HUES6 (cell line): ENCODE data around the gene MRPS22.
A peak's percentile ranks its signal among the peaks of the same experiment; 100 is the strongest.
"Not testable (repeated sequence)": the region's sequence is repeated elsewhere in the genome, so short reads cannot be mapped to it uniquely, and the experiment has no call there.

Experiments used
- H3K27ac ChIP-seq: 2 replicates; pipeline ENCODE4 v1.7.0; 2013; ENCODE audit warnings: low read depth, mild to moderate bottlenecking, low read length, inconsistent platforms
- H3K27me3 ChIP-seq: 2 replicates; pipeline ENCODE4 v1.6.1; 2013; ENCODE audit warnings: low read length; ENCODE audit not compliant: control insufficient read depth, insufficient read depth
- H3K36me3 ChIP-seq: 2 replicates; pipeline ENCODE4 v1.6.1; 2013; ENCODE audit warnings: low read length; ENCODE audit not compliant: control insufficient read depth, insufficient read depth
- H3K4me1 ChIP-seq: 2 replicates; pipeline ENCODE4 v1.6.1; 2013; ENCODE audit warnings: low read length; ENCODE audit not compliant: control insufficient read depth, insufficient read depth
- H3K4me3 ChIP-seq: 2 replicates; pipeline ENCODE4 v1.5.1; 2013; ENCODE audit warnings: low read depth, low read length
- H3K9ac ChIP-seq: one replicate; pipeline ENCODE4 v1.6.1; 2013; ENCODE audit warnings: mild to moderate bottlenecking, low read length
- H3K9me3 ChIP-seq: 2 replicates; pipeline ENCODE4 v1.6.1; 2013; ENCODE audit warnings: low read depth, low read length; ENCODE audit not compliant: control insufficient read depth, insufficient read depth

MRPS22 gene

GRCh38 chr3:139323146-139323545, 20.7 kb upstream of the MRPS22 start:
- no peaks in the 10 kb centered on the region for H3K36me3 ChIP-seq
- H3K4me3 ChIP-seq, result no peak overlapping the region
- H3K27me3 ChIP-seq, result peaks cover 6% of the 10 kb centered on the region
- H3K9me3 ChIP-seq, result no peaks in the 10 kb centered on the region
- H3K9ac ChIP-seq, result no peak overlapping the region
- no peaks in the 10 kb centered on the region for H3K4me1 ChIP-seq
- H3K27ac ChIP-seq, result no peak overlapping the region

DNA sequence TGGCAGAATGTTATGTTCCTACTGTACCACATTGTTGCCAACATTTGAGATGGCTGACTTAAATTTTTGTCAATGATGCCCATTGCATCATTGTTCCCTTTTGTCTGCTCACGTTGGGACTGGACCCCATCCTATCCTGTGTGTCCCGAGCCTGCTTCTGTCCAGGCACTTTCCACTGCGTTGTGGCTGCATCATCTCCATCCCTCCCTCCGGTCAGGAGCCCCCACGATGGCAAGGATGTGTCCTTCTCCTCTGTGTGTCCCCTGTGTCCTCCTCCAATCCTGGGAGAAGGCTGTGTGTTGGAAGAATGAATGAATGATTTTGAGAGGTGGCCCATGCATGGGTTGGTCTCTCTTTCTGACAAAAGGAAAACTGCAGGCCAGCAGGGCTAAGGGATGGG, 19.4 kb upstream of the MRPS22 start:
- no peak overlapping the region for H3K27ac ChIP-seq

DNA sequence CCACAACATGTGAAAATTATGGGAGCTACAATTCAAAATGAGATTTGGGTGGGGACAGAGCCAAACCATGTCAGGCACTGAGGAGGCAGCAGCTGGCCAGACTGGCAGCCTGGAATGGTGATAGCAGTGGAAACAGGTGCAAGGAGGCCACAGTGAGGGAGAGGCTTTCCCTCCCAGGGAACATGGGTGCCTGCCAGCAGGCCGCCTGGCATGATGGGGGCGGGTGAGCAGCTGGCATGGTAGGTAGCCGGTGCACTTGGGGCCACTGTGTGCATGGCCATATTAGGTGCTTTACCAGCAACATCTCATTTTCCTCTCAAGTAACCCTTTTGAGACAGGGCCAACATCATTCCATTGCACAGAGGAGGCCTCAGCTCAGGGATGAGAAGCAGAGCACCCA, 18.3 kb upstream of the MRPS22 start:
- Histone ChIP-seq H3K36me3 (no peaks in the 10 kb centered on the region), H3K4me1 (no peaks in the 10 kb centered on the region), H3K9ac (no peak overlapping the region), H3K9me3 (no peaks in the 10 kb centered on the region), H3K4me3 (no peak overlapping the region), H3K27me3 (peaks cover 28% of the 10 kb centered on the region), H3K27ac (no peak overlapping the region)

More for the DNA sequence above, 19.4 kb upstream of the MRPS22 start:
- Histone ChIP-seq H3K9ac (no peak overlapping the region), H3K4me1 (no peaks in the 10 kb centered on the region), H3K9me3 (no peaks in the 10 kb centered on the region), H3K27me3 (peaks cover 17% of the 10 kb centered on the region), H3K36me3 (no peaks in the 10 kb centered on the region), H3K4me3 (no peak overlapping the region)

DNA sequence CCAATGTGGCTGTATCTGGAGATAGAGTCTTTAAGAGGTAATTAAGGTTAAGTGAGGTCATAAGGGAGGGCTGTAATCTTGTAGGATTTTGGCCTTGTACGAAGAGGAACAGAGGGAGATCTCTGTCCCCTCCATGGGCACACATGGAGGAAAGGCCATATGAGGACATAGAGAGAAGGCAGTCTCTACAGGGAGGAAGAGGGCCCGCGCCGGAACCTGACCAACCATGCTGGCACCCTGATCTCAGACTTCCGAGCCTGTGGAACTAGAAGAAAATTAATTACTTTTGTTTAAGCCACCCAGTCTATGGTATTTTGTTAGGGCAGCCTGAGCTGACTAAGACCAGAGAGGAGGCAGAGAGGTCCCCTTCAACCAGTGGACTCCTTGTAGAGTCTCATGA, 17.7 kb upstream of the MRPS22 start:
- Histone ChIP-seq H3K4me3 (no peak overlapping the region), H3K36me3 (no peaks in the 10 kb centered on the region)

GRCh38 chr3:139326707-139327106, 17.1 kb upstream of the MRPS22 start:
- no peak overlapping the region for H3K27ac ChIP-seq
- H3K36me3 ChIP-seq, result no peaks in the 10 kb centered on the region
- H3K9me3 ChIP-seq, result no peaks in the 10 kb centered on the region
- H3K4me1 ChIP-seq, result no peaks in the 10 kb centered on the region
- no peak overlapping the region for H3K9ac ChIP-seq
- peaks cover 36% of the 10 kb centered on the region for H3K27me3 ChIP-seq
- no peak overlapping the region for H3K4me3 ChIP-seq

More for the DNA sequence above, 17.7 kb upstream of the MRPS22 start:
- no peaks in the 10 kb centered on the region for H3K4me1 ChIP-seq
- peaks cover 32% of the 10 kb centered on the region for H3K27me3 ChIP-seq
- no peak overlapping the region for H3K27ac ChIP-seq
- H3K9ac ChIP-seq, result no peak overlapping the region
- no peaks in the 10 kb centered on the region for H3K9me3 ChIP-seq

- H3K4me3 ChIP-seq, result no peak overlapping the region
- H3K27me3 ChIP-seq, result peaks cover 42% of the 10 kb centered on the region
- H3K36me3 ChIP-seq, result no peaks in the 10 kb centered on the region
- H3K27ac ChIP-seq, result no peak overlapping the region
- no peak overlapping the region for H3K9ac ChIP-seq
- no peaks in the 10 kb centered on the region for H3K4me1 ChIP-seq
- H3K9me3 ChIP-seq, result no peaks in the 10 kb centered on the region
These were observed 16.6 kb upstream of the MRPS22 start for GRCh38 chr3:139327231-139327630.

- H3K4me1 ChIP-seq, result no peaks in the 10 kb centered on the region
- H3K9me3 ChIP-seq, result no peaks in the 10 kb centered on the region
- H3K9ac ChIP-seq, result no peak overlapping the region
- peaks cover 47% of the 10 kb centered on the region for H3K27me3 ChIP-seq
- H3K4me3 ChIP-seq, result no peak overlapping the region
- no peaks in the 10 kb centered on the region for H3K36me3 ChIP-seq
- no peak overlapping the region for H3K27ac ChIP-seq
These were observed 16.0 kb upstream of the MRPS22 start for GRCh38 chr3:139327861-139328260.

- Histone ChIP-seq H3K4me1 (no peaks in the 10 kb centered on the region), H3K9ac (no peak overlapping the region), H3K9me3 (no peaks in the 10 kb centered on the region), H3K27me3 (peaks cover 47% of the 10 kb centered on the region), H3K36me3 (no peaks in the 10 kb centered on the region), H3K27ac (no peak overlapping the region), H3K4me3 (no peak overlapping the region)
These were observed 15.5 kb upstream of the MRPS22 start for GRCh38 chr3:139328356-139328755.

DNA sequence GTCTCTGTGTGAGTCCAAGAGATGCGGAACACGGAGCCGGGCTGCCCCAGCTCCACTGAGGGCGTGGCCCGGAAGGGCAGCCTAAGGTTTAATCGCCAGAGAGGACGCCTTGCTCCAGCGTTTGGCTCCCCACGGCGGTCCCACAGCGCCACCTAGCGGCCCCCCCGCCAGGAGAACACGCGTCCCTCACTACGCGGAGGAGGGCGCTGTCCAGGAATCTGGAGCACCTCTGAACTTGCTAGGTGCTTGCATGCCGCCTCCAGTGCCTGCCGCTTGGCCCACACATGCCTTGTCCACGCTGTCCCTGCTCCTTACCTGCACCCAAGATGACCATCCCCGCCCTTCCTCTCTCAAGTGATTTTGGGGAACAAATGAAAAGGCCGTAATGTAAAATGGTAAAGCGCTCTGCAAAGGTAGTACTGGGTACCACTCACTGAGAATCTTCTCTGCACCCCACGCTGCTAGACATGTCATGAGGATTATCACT, 14.4 kb upstream of the MRPS22 start:
- H3K27me3 ChIP-seq, result peaks cover 47% of the 10 kb centered on the region
- H3K27ac ChIP-seq, result no peak overlapping the region
- no peaks in the 10 kb centered on the region for H3K9me3 ChIP-seq
- H3K4me1 ChIP-seq, result no peaks in the 10 kb centered on the region
- no peaks in the 10 kb centered on the region for H3K36me3 ChIP-seq
- peak overlapping the region; percentile 45 for H3K4me3 ChIP-seq
- no peak overlapping the region for H3K9ac ChIP-seq

GRCh38 chr3:139332092-139332491, 11.7 kb upstream of the MRPS22 start:
- no peak overlapping the region for H3K9ac ChIP-seq

DNA sequence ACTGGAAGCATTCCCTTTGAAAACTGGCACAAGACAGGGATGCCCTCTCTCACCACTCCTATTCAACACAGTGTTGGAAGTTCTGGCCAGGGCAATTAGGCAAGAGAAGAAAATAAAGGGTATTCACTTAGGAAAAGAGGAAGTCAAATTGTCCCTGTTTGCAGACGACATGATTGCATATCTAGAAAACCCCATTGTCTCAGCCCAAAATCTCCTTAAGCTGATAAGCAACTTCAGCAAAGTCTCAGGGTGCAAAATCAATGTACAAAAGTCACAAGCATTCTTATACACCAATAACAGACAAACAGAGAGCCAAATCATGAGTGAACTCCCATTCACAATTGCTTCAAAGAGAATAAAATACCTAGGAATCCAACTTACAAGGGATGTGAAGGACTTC, 9.1 kb upstream of the MRPS22 start:
- not testable (repeated sequence) for H3K36me3 ChIP-seq, H3K9ac ChIP-seq, H3K27ac ChIP-seq, H3K9me3 ChIP-seq, H3K4me3 ChIP-seq, H3K4me1 ChIP-seq
- H3K27me3 ChIP-seq, result peaks cover 44% of the 10 kb centered on the region

More at GRCh38 chr3:139332092-139332491, 11.7 kb upstream of the MRPS22 start:
- H3K4me3 ChIP-seq, result no peak overlapping the region
- no peaks in the 10 kb centered on the region for H3K9me3 ChIP-seq
- H3K4me1 ChIP-seq, result no peaks in the 10 kb centered on the region
- no peak overlapping the region for H3K27ac ChIP-seq
- H3K27me3 ChIP-seq, result peaks cover 47% of the 10 kb centered on the region
- H3K36me3 ChIP-seq, result no peaks in the 10 kb centered on the region

GRCh38 chr3:139338405-139338804, 5.4 kb upstream of the MRPS22 start:
- Histone ChIP-seq H3K27me3 (peaks cover 43% of the 10 kb centered on the region), H3K9ac (no peak overlapping the region), H3K9me3 (no peaks in the 10 kb centered on the region), H3K4me3 (no peak overlapping the region), H3K36me3 (no peaks in the 10 kb centered on the region), H3K27ac (no peak overlapping the region), H3K4me1 (no peaks in the 10 kb centered on the region)
